Tibial artery (tissue), 4 donors: ENCODE measurements around the gene SLC35B1.
A peak's percentile ranks its signal among the peaks of the same experiment; 100 is the strongest.

Experiments used
- DNase-seq, 2 donors: peaks; one replicate each; pipeline ENCODE4 v3.0.0-alpha.2; 2019
- H3K27ac ChIP-seq, 2 donors: fragments of 200-600 bp; sonication (generic) in 1 of 2; 1 replicate in 1 of 2; 2 replicates in 1 of 2; pipeline ENCODE4 v1.5.1; 2018 to 2019; ENCODE audit warnings: mild to moderate bottlenecking in 1 of 2
- H3K27me3 ChIP-seq, 2 donors: fragments of 200-600 bp; sonication (generic) in 1 of 2; one replicate each; pipeline versions ENCODE4 v1.5.1 to v1.6.0; 2016 to 2019
- H3K36me3 ChIP-seq, 3 donors: fragments of 200-600 bp; sonication (generic) in 2 of 3; one replicate each; pipeline ENCODE4 v1.5.1; 2016 to 2019; ENCODE audit warnings: mild to moderate bottlenecking in 2 of 3
- H3K4me1 ChIP-seq, 4 donors: fragments of 200-600 bp; sonication (generic) in 2 of 4; 1 replicate in 3 of 4; 2 replicates in 1 of 4; pipeline ENCODE4 v1.5.1; 2016 to 2019
- H3K4me3 ChIP-seq, 2 donors: fragments of 200-600 bp; sonication (generic) in 1 of 2; 1 replicate in 1 of 2; 2 replicates in 1 of 2; pipeline ENCODE4 v1.5.1; 2018 to 2019; ENCODE audit warnings: mild to moderate bottlenecking in 2 of 2
- H3K9me3 ChIP-seq, 3 donors: fragments of 200-600 bp; sonication (generic) in 1 of 3; one replicate each; pipeline ENCODE4 v1.5.1; 2016 to 2019
- CTCF ChIP-seq, 2 experiments: fragments of 200-600 bp in 1 of 2; fragments of 450-650 bp in 1 of 2; IDR thresholded peaks; one replicate each; pipeline ENCODE4 v1.5.1; 2017 to 2019; ENCODE audit warnings: antibody characterized with exemption in 2 of 2, mild to moderate bottlenecking in 1 of 2, moderate library complexity in 1 of 2
- intact Hi-C: fragments of 100-400 bp; cut with DNase I; formaldehyde crosslinking; loops from one replicate; pipeline ENCODE4 v1.15.0; 2023; ENCODE audit warnings: low total_unique reads

SLC35B1 gene

GRCh38 chr17:49688848-49689247, 18.9 kb downstream of the SLC35B1 start:
- intact Hi-C loops: no loop called here
- Histone ChIP-seq H3K4me1 (peaks cover 0 to 63% (median 41%) of the 10 kb centered on the region in 4 donors), H3K27ac (peak overlapping the region; percentile 86 to 90), H3K36me3 (no peaks in the 10 kb centered on the region), H3K9me3 (no peaks in the 10 kb centered on the region), H3K27me3 (no peaks in the 10 kb centered on the region), H3K4me3 (no peak overlapping the region)
- no peak for DNase-seq
- no peak for TF ChIP-seq CTCF (IDR thresholded peaks at IDR 0.05)

DNA sequence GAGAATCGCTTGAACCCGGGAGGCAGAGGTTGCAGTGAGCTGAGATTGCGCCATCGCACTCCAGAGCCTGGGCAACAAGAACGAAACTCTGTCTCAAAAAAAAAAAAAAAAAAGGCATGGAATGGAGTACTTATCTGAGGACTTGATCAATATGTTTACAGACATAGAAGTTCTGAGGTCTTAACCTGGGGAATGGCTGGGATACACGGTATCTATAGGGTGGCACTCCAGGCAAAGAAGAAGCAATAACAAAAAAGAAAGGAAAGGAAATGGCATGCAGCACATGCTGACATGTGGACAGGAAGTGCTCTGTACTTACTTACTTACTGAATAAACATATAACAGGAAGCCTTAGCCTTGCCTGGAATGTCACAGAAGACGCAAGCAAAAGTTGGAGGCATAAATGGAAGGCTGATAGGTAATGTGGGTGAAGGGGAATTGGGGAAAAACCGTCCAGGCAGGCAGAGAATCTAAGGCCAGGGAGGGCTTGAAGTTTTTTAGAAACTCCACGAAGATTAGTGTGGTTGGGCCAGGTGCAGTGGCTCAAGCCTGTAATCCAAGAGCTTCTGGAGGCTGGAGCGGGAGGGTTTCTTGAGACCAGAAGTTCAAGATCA, 19.8 kb downstream of the SLC35B1 start:
- Histone ChIP-seq H3K4me1 (peaks cover 0 to 59% (median 41%) of the 10 kb centered on the region in 4 donors), H3K4me3 (no peak overlapping the region), H3K9me3 (no peaks in the 10 kb centered on the region), H3K27ac (peak overlapping the region; percentile 86 to 90), H3K27me3 (no peaks in the 10 kb centered on the region), H3K36me3 (no peaks in the 10 kb centered on the region)
- no peak for TF ChIP-seq CTCF (IDR thresholded peaks at IDR 0.05)
- intact Hi-C loops: no loop called here
- no peak for DNase-seq

DNA sequence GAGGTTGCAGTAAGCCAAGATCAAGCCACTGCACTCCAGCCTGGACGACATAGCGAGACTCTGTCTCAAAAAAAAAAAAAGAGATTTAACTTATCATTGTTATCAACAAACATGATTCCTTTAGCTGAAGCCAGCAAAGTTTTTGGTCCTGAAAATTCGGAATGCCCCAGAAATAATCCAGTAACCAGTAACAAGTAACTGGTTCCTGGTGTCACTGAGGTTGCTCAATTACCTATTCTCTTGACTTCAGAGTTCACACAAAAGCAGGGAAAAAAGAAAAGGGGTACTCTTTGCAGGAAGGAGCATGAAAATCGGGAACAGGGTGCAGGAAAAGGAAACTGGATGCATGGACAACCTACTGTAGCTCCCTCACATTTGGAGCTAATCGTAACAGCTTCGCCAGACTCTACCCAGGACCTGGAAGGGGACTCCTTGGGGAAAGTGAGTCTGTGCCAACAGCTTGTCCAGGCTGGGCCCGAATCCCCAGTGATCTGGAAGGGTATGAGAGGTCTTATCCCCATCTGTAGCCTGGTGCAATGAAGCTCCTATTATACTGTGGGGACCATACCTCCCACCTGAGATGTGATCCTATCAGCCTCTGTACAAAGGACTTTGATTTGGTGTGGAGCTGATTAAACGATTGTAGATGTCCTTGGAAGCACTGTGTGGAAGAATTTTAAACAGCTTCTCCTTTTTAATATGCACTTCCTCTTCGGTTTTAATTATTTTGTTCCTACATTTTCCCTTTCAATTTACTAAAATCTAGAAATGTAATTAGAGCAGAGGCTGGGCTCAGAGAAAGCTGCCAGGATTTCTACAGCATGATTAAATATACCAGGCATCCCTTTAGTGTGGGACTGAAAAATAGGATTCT, 26.4 kb downstream of the SLC35B1 start:
- Histone ChIP-seq H3K4me3 (no peak overlapping the region), H3K36me3 (no peaks in the 10 kb centered on the region), H3K4me1 (peaks cover 0 to 8% (median 3%) of the 10 kb centered on the region in 4 donors), H3K27me3 (no peaks in the 10 kb centered on the region), H3K27ac (no peak overlapping the region), H3K9me3 (no peaks in the 10 kb centered on the region)
- intact Hi-C loops: no loop called here
- DNase-seq: no peak
- TF ChIP-seq CTCF (IDR thresholded peaks at IDR 0.05): no peak

DNA sequence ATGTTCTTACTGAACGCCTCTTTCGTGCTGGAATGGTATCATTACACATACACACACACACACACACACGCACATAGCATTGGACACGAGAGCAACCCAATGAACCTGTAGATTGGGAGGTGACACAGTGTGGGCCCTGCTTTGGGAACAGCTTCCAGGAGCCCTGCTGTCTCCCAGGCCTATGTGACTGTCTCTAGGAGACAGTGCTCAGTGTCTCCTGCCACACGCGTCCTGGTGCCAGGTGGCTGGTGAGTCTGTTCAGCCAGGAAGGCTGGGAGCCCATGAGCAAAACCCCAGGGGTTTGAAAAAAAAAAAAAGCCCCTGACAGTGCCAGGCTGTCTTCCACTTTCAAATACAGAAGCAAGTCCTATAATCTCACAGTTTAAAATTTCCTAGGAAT, 27.4 kb downstream of the SLC35B1 start:
- Histone ChIP-seq H3K27ac (peak overlapping the region in 1 of 2 donors; percentile 44), H3K9me3 (no peaks in the 10 kb centered on the region), H3K4me1 (peaks cover 0 to 19% (median 8%) of the 10 kb centered on the region in 4 donors), H3K4me3 (no peak overlapping the region), H3K27me3 (no peaks in the 10 kb centered on the region), H3K36me3 (no peaks in the 10 kb centered on the region)
- DNase-seq: no peak
- intact Hi-C loops: no loop called here
- TF ChIP-seq CTCF (IDR thresholded peaks at IDR 0.05): no peak

- Histone ChIP-seq H3K4me3 (peak within 1 kb of the TSS; percentile 73 to 80), H3K4me1 (peaks cover 0 to 38% (median 24%) of the 10 kb centered on the region in 4 donors), H3K36me3 (peaks cover 0 to 5% (median 0%) of the 10 kb centered on the region in 3 donors), H3K27me3 (no peaks in the 10 kb centered on the region), H3K9me3 (no peaks in the 10 kb centered on the region), H3K27ac (peak within 1 kb of the TSS; percentile 95 to 99)
- DNase-seq: peak; percentile 100
- intact Hi-C loops: loop anchor here (10.0 kb wide), 1 partner anchor 63 kb away; no protein-coding TSS in a partner anchor
- TF ChIP-seq CTCF (IDR thresholded peaks at IDR 0.05): no peak
Observed at GRCh38 chr17:49677933-49678847, 29.6 kb downstream of the SLC35B1 start, which contains the start of gene SPOP. TSS of gene SPOP (minus strand) at chr17:49678097. CDS start at chr17:49622810, 55,287 bp downstream.
